ENCODE measurements around the gene NTM. TPM values are rescaled to one million over a fixed set of nuclear protein-coding genes. Genes with fewer than 3 reads are reported as not detected.

Gene NTM
- total RNA-seq, 2 donors from 2014 or later, result 1.7 to 3.6 TPM

DNA sequence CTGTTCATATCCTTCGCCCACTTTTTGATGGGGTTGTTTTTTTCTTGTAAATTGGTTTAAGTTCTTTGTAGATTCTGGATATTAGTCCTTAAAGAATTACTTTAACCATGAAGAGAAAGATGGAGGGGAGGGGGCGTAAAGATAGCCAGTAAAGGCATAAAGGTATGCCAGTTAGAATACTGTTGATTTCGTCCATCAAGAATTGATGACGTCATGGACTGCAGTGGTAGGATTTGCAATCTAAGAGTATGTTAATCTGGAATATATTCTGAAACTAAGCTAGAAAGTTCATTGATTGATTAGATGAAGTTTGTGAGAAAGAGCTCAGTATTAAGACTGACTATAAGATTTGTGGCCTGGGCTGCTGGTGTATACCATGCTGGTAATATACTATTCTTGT is 856.1 kb downstream of the NTM start:
- Mint-ChIP-seq H3K4me1 (no peaks in the 10 kb centered on the region), H3K9me3 (no peaks in the 10 kb centered on the region), H3K27me3 (ENCODE audit: insufficient read depth) (peaks cover 10% of the 10 kb centered on the region), H3K4me3 (no peak overlapping the region), H3K27ac (no peak overlapping the region), H3K36me3 (ENCODE audit: low read depth) (no peaks in the 10 kb centered on the region)
- H3K36me3 ChIP-seq (ENCODE audit: control insufficient read depth, insufficient read depth, low read length), result no peaks in the 10 kb centered on the region
- no peak overlapping the region for H3K4me3 ChIP-seq (ENCODE audit: low read length)
- WGBS, 2 experiments (ENCODE audit: insufficient coverage in 1 of 2, insufficient read length in 1 of 2), result 92 to 93% methylated on average over 3 to 4 of the region's 4 CpGs
- H3K9me3 ChIP-seq (ENCODE audit: control insufficient read depth, low read length), result no peaks in the 10 kb centered on the region
- H3K27ac ChIP-seq (ENCODE audit: low read depth, low read length), result no peak overlapping the region
- H3K27me3 ChIP-seq (ENCODE audit: control insufficient read depth, insufficient read depth, low read length, poor library complexity, severe bottlenecking), result no peaks in the 10 kb centered on the region
- H3K9ac ChIP-seq (ENCODE audit: extremely low read depth, low read length, poor library complexity, severe bottlenecking), result no peak overlapping the region
- no peak for DNase-seq
- TF ChIP-seq, protein P1, sequence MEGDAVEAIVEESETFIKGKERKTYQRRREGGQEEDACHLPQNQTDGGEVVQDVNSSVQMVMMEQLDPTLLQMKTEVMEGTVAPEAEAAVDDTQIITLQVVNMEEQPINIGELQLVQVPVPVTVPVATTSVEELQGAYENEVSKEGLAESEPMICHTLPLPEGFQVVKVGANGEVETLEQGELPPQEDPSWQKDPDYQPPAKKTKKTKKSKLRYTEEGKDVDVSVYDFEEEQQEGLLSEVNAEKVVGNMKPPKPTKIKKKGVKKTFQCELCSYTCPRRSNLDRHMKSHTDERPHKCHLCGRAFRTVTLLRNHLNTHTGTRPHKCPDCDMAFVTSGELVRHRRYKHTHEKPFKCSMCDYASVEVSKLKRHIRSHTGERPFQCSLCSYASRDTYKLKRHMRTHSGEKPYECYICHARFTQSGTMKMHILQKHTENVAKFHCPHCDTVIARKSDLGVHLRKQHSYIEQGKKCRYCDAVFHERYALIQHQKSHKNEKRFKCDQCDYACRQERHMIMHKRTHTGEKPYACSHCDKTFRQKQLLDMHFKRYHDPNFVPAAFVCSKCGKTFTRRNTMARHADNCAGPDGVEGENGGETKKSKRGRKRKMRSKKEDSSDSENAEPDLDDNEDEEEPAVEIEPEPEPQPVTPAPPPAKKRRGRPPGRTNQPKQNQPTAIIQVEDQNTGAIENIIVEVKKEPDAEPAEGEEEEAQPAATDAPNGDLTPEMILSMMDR (conservative IDR thresholded peaks at IDR 0.05), result no peak
- H3K4me1 ChIP-seq (ENCODE audit: control insufficient read depth, insufficient read depth, low read length), result no peaks in the 10 kb centered on the region

DNA sequence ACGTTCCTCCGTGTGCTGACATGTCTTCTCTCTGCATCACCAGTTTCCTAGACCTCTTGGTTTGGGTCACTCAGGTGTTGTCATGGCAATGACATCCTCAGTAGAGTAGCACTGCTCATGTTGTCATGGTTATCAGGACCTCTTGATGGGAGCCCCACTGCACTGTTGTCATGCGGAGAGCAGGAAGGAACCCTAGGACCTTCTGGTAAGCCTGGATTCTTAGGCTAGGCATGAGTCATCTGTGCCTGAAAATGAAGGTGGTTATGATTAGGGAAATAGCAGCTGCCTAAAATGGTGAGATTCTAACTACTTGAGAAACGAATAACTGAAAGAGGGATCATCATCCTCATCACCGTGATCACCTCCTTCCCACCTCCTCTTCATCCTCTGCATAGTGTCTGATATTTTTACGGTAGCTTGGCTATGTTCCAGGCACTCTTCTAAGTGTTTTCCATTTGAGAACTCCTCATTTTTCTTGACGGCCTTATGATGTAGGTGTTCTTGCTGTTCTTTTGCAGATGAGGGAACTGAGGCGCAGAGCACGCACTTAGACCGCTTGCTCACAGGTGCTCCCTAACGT is 858.4 kb downstream of the NTM start:
- Mint-ChIP-seq H3K27ac (no peak overlapping the region), H3K36me3 (ENCODE audit: low read depth) (no peaks in the 10 kb centered on the region), H3K9me3 (no peaks in the 10 kb centered on the region), H3K4me1 (no peaks in the 10 kb centered on the region), H3K27me3 (ENCODE audit: insufficient read depth) (peaks cover 6% of the 10 kb centered on the region), H3K4me3 (no peak overlapping the region)
- WGBS, 2 experiments (ENCODE audit: insufficient coverage in 1 of 2, insufficient read length in 1 of 2), result 93 to 97% methylated on average over 9 to 11 of the region's 11 CpGs
- TF ChIP-seq, protein P1 (conservative IDR thresholded peaks at IDR 0.05), result no peak
- H3K9me3 ChIP-seq (ENCODE audit: control insufficient read depth, low read length), result no peaks in the 10 kb centered on the region
- no peak overlapping the region for H3K4me3 ChIP-seq (ENCODE audit: low read length)
- no peak overlapping the region for H3K9ac ChIP-seq (ENCODE audit: extremely low read depth, low read length, poor library complexity, severe bottlenecking)
- H3K27me3 ChIP-seq (ENCODE audit: control insufficient read depth, insufficient read depth, low read length, poor library complexity, severe bottlenecking), result no peaks in the 10 kb centered on the region
- H3K27ac ChIP-seq (ENCODE audit: low read depth, low read length), result no peak overlapping the region
- H3K36me3 ChIP-seq (ENCODE audit: control insufficient read depth, insufficient read depth, low read length), result no peaks in the 10 kb centered on the region
- no peaks in the 10 kb centered on the region for H3K4me1 ChIP-seq (ENCODE audit: control insufficient read depth, insufficient read depth, low read length)
- DNase-seq, result no peak

DNA sequence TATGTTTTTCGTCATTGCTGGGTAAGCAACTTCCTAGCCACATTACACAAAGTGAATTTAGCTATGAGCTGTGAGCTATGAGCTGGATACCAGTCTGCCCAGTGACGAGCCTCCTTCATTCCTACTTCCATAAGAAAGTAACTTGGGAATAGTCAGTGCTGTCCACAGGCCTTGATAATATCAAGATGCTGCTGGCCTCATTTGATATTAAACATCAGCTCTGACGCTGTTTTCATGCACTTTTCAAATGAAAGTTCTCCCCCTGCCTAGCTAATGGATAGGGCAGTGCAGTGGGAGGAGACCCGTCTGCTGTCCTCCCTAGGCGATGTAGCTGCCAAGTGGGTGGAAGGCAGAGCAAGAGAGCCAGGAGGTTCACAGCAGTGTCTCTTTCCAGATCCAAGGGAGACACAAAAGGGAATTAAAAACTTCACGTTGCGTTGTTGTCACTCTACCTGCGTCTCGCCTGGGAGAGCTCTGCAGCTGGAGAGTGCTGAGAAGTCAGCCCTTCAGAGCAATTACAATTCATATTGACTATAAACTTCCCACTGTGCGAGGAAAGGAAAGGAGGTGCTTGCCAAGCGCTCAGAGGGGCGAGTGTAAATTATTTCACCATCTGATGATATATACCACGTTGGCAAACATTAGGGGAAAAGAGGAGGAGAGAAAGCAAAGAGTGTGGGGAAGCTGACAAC is 861.4 kb downstream of the NTM start:
- Mint-ChIP-seq H3K27me3 (ENCODE audit: insufficient read depth) (no peaks in the 10 kb centered on the region), H3K4me1 (no peaks in the 10 kb centered on the region), H3K4me3 (no peak overlapping the region), H3K9me3 (no peaks in the 10 kb centered on the region), H3K36me3 (ENCODE audit: low read depth) (no peaks in the 10 kb centered on the region), H3K27ac (no peak overlapping the region)
- H3K9me3 ChIP-seq (ENCODE audit: control insufficient read depth, low read length), result no peaks in the 10 kb centered on the region
- H3K4me3 ChIP-seq (ENCODE audit: low read length), result no peak overlapping the region
- TF ChIP-seq, protein P1 (conservative IDR thresholded peaks at IDR 0.05), result no peak
- H3K9ac ChIP-seq (ENCODE audit: extremely low read depth, low read length, poor library complexity, severe bottlenecking), result no peak overlapping the region
- no peak overlapping the region for H3K27ac ChIP-seq (ENCODE audit: low read depth, low read length)
- H3K36me3 ChIP-seq (ENCODE audit: control insufficient read depth, insufficient read depth, low read length), result no peaks in the 10 kb centered on the region
- no peak for DNase-seq
- H3K27me3 ChIP-seq (ENCODE audit: control insufficient read depth, insufficient read depth, low read length, poor library complexity, severe bottlenecking), result no peaks in the 10 kb centered on the region
- no peaks in the 10 kb centered on the region for H3K4me1 ChIP-seq (ENCODE audit: control insufficient read depth, insufficient read depth, low read length)
- WGBS, 2 experiments (ENCODE audit: insufficient coverage in 1 of 2, insufficient read length in 1 of 2), result 86 to 87% methylated on average over 10 to 13 of the region's 13 CpGs
